HepG2 (cell line): ENCODE results near the gene NT5C. TPM values are rescaled to one million over a fixed set of nuclear protein-coding genes. Genes with fewer than 3 reads are reported as not detected.

Source experiments
- CCDC6 ChIP-seq: sonication (generic); formaldehyde crosslinking; IDR thresholded peaks from 2 replicates; pipeline ENCODE4 v1.8.1; 2022; ENCODE audit warnings: mild to moderate bottlenecking, missing genetic modification reagents, moderate library complexity
- EZH2 ChIP-seq: conservative IDR thresholded peaks from 2 replicates; pipeline ENCODE4 v1.6.1; 2012; ENCODE audit warnings: mild to moderate bottlenecking, low read depth, low read length, moderate library complexity
- FOXO4 ChIP-seq: sonication (generic); formaldehyde crosslinking; conservative IDR thresholded peaks from 2 replicates; pipeline ENCODE4 v1.8.1; 2023; ENCODE audit warnings: missing genetic modification reagents
- FOXP4 ChIP-seq: sonication (generic); formaldehyde crosslinking; IDR thresholded peaks from 2 replicates; pipeline ENCODE4 v1.4.0; 2020; ENCODE audit warnings: missing genetic modification reagents
- JDP2 ChIP-seq: sonication (generic); formaldehyde crosslinking; IDR thresholded peaks from 2 replicates; pipeline ENCODE4 v1.8.1; 2022; ENCODE audit warnings: missing genetic modification reagents, borderline replicate concordance
- MEIS2 ChIP-seq: sonication (generic); formaldehyde crosslinking; IDR thresholded peaks from 2 replicates; pipeline ENCODE4 v1.9.0; 2021; ENCODE audit warnings: mild to moderate bottlenecking, missing genetic modification reagents
- REST ChIP-seq, 2 experiments: IDR thresholded peaks; 2 replicates each; pipeline ENCODE4 v1.6.1; 2011 to 2012; ENCODE audit warnings: low read length in 2 of 2, borderline replicate concordance in 1 of 2, low read depth in 1 of 2, mild to moderate bottlenecking in 1 of 2, moderate library complexity in 1 of 2
- SIX1 ChIP-seq: sonication (generic); formaldehyde crosslinking; IDR thresholded peaks from 2 replicates; pipeline ENCODE4 v1.4.0; 2020; ENCODE audit warnings: missing genetic modification reagents, borderline replicate concordance
- SMC3 ChIP-seq: IDR thresholded peaks from 2 replicates; pipeline ENCODE4 v1.6.1; 2011; ENCODE audit warnings: low read length, improper control_type of control experiment
- SSRP1 ChIP-seq: IDR thresholded peaks from 2 replicates; pipeline ENCODE4 v1.6.1; 2016; ENCODE audit warnings: control low read depth
- THAP9 ChIP-seq: sonication (generic); formaldehyde crosslinking; IDR thresholded peaks from 2 replicates; pipeline ENCODE4; 2020; ENCODE audit warnings: missing genetic modification reagents, mild to moderate bottlenecking, borderline replicate concordance
- TMF1 ChIP-seq: sonication (generic); formaldehyde crosslinking; IDR thresholded peaks from 2 replicates; pipeline ENCODE4 v1.8.1; 2022; ENCODE audit warnings: low read depth, missing genetic modification reagents
- ZHX1 ChIP-seq: sonication (generic); formaldehyde crosslinking; IDR thresholded peaks from 2 replicates; pipeline ENCODE4 v1.8.1; 2022; ENCODE audit warnings: low read depth, mild to moderate bottlenecking, missing genetic modification reagents
- ZMYM2 ChIP-seq: sonication (generic); formaldehyde crosslinking; IDR thresholded peaks from 2 replicates; pipeline ENCODE4 v1.8.0; 2022; ENCODE audit warnings: mild to moderate bottlenecking, missing genetic modification reagents
- ZNF333 ChIP-seq: sonication (generic); formaldehyde crosslinking; IDR thresholded peaks from 2 replicates; pipeline ENCODE4 v1.4.0; 2020; ENCODE audit warnings: mild to moderate bottlenecking, missing genetic modification reagents, borderline replicate concordance
- ZNF792 ChIP-seq: IDR thresholded peaks from 2 replicates; pipeline ENCODE4 v1.6.1; 2016
- polyA plus RNA-seq, 8 experiments: library from polyadenylated mRNA; depleted of rRNA in 3 of 8; stranded (reverse) in 7 of 8; unstranded in 1 of 8; fragments of >200 nt; fragmentation: Illumina TruSeq in 4 of 8; extraction: Trizol in 4 of 8; gene quantifications; 2 replicates each; pipeline versions ENCODE4 v1.2.1 to v1.2.3, GENCODE V29; 2011 to 2016; ENCODE audit warnings: low read depth in 4 of 8, missing spikeins in 1 of 8, mixed read lengths in 1 of 8; ENCODE audit not compliant: insufficient read depth in 1 of 8
- total RNA-seq, 5 experiments: library from RNA; depleted of rRNA; stranded (reverse); fragments of >200 nt; fragmentation: Illumina TruSeq; extraction: Trizol; gene quantifications; 2 replicates each; pipeline ENCODE4 v1.2.3, GENCODE V29; 2016; ENCODE audit warnings: low read depth in 1 of 5

NT5C gene
- total and polyA plus RNA-seq, 2 of the 13 experiments (the other 11 are each of a cell fraction or from before 2014, with no cell fraction given), result 42.8 to 48.6 TPM

GRCh38 chr17:75084039-75084660, 47.4 kb downstream of the NT5C start (continued):
- TF ChIP-seq JDP2 (CRISPR knock-in tag) (no peak), ZMYM2 (CRISPR knock-in tag) (peak; percentile 91), REST (IDR thresholded peaks at IDR 0.05; ENCODE audit: borderline replicate concordance in 1 of 2, low read depth in 1 of 2, low read length in 2 of 2) (peak in 1 of 2 experiments; percentile 32; a peak in 1 of 4 replicates), SSRP1 (peak; percentile 68; the same call in 1 of the 2 replicates), TMF1 (no peak), FOXP4 (CRISPR knock-in tag) (peak; percentile 97), CCDC6 (CRISPR knock-in tag) (peak; percentile 48; the same call in 1 of the 2 replicates), ZNF792 (CRISPR knock-in tag) (0 out of 2 replicates have a peak, but pooled peaks have one; percentile 51), THAP9 (CRISPR knock-in tag) (0 out of 2 replicates have a peak, but pooled peaks have one; percentile 42), EZH2 (no peak), SMC3 (peak; percentile 27; the same call in 1 of the 2 replicates), SIX1 (CRISPR knock-in tag) (peak; percentile 70; the same call in 1 of the 2 replicates), MEIS2 (peak; percentile 94), ZNF333 (CRISPR knock-in tag) (no peak), ZHX1 (peak; percentile 65; the same call in 1 of the 2 replicates), FOXO4 (CRISPR knock-in tag) (no peak)
